HG02870 (cell line): Measurements from ENCODE around the gene RIPPLY3.

Experiments
- ATAC-seq: cut with Tn5 transposase; IDR thresholded peaks from one replicate; pipeline ENCODE4 v1.9.1; 2021; ENCODE audit warnings: mild to moderate bottlenecking, moderate library complexity; ENCODE audit not compliant: unreplicated experiment

RIPPLY3 gene

GRCh38 chr21:37006486-37007291 is at the start of gene RIPPLY3:
Gene RIPPLY3, plus strand, starts transcription at chr21:37006702. Its CDS starts 71 bp downstream, at chr21:37006773.
- ATAC-seq = no peak

GRCh38 chr21:36959020-36959835 is 47.3 kb upstream of the RIPPLY3 start:
- ATAC-seq = no peak

GRCh38 chr21:36960676-36961284 is 45.7 kb upstream of the RIPPLY3 start:
- no peak for ATAC-seq

GRCh38 chr21:36962098-36962780 is 44.3 kb upstream of the RIPPLY3 start:
- no peak for ATAC-seq

- ATAC-seq = no peak
Measured at GRCh38 chr21:36964398-36964797, 42.1 kb upstream of the RIPPLY3 start.

- no peak for ATAC-seq
Measured at GRCh38 chr21:36964827-36965719, 41.4 kb upstream of the RIPPLY3 start.

- ATAC-seq = no peak
Measured at GRCh38 chr21:36965720-36966065, 40.8 kb upstream of the RIPPLY3 start.

GRCh38 chr21:36966066-36966820 is 40.3 kb upstream of the RIPPLY3 start, which contains the start of gene HLCS:
Gene HLCS, minus strand, starts transcription at chr21:36966669. Its CDS starts 31 bp downstream, at chr21:36966638.
- peak; percentile 72 for ATAC-seq

- peak; percentile 23 for ATAC-seq
Measured at GRCh38 chr21:36966821-36967768, 39.4 kb upstream of the RIPPLY3 start.

- no peak for ATAC-seq
Measured at GRCh38 chr21:36968414-36968813, 38.1 kb upstream of the RIPPLY3 start.

GRCh38 chr21:36968976-36969375 is 37.5 kb upstream of the RIPPLY3 start:
- ATAC-seq = no peak

GRCh38 chr21:36973986-36974850 is 32.3 kb upstream of the RIPPLY3 start:
- ATAC-seq = no peak

- ATAC-seq = no peak
Measured at GRCh38 chr21:36974851-36975192, 31.7 kb upstream of the RIPPLY3 start.

GRCh38 chr21:36976228-36976861 is 30.2 kb upstream of the RIPPLY3 start:
- no peak for ATAC-seq

- ATAC-seq = peak; percentile 60
Measured at GRCh38 chr21:36976882-36977651, 29.4 kb upstream of the RIPPLY3 start.
